Upper lobe of right lung (tissue), 1 donor: ENCODE data around the gene GLOD4. TPM values are rescaled to one million over a fixed set of nuclear protein-coding genes. Genes with fewer than 3 reads are reported as not detected.

ENCODE experiments used
- ATAC-seq: fragments of 200-7000 bp; cut with Tn5 transposase; one replicate; pipeline ENCODE4 v1.9.1; 2020; ENCODE audit warnings: mild to moderate bottlenecking, moderate library complexity
- DNase-seq: peaks from one replicate; pipeline ENCODE4 v3.0.0-alpha.2; 2020
- H3K27ac ChIP-seq: fragments of 200-600 bp; one replicate; pipeline ENCODE4 v1.8.0; 2022
- H3K27me3 ChIP-seq: fragments of 200-600 bp; one replicate; pipeline ENCODE4 v1.8.0; 2022; ENCODE audit warnings: mild to moderate bottlenecking
- H3K36me3 ChIP-seq: fragments of 200-600 bp; one replicate; pipeline ENCODE4 v1.8.0; 2022
- H3K4me1 ChIP-seq: fragments of 200-600 bp; one replicate; pipeline ENCODE4 v1.8.0; 2022
- H3K4me3 ChIP-seq: fragments of 200-600 bp; one replicate; pipeline ENCODE4 v1.8.0; 2022; ENCODE audit warnings: mild to moderate bottlenecking
- H3K9me3 ChIP-seq: fragments of 200-600 bp; one replicate; pipeline ENCODE4 v1.8.0; 2022
- intact Hi-C: fragments of 100-400 bp; cut with DNase I; formaldehyde crosslinking; loops from one replicate; pipeline ENCODE4 v1.11.0; 2022
- total RNA-seq: library from RNA; stranded (reverse); fragmentation: NEBNext Ultra II Directional; extraction: Animal tissue kit (Norgen Biotek cat#: 25700); gene quantifications from one replicate; pipeline ENCODE4 v1.2.1, GENCODE V29; 2021
- TF ChIP-seq, protein P1 (sequence below): fragments of 200-600 bp; IDR thresholded peaks from one replicate; pipeline ENCODE4 v1.8.0; 2022; ENCODE audit warnings: antibody characterized with exemption
- donor health status: DM: no; HTN: yes; CAD: no; lungs with severe emphysema.

Gene GLOD4
- total RNA-seq, 1 donor from 2014 or later: 55.5 TPM

DNA sequence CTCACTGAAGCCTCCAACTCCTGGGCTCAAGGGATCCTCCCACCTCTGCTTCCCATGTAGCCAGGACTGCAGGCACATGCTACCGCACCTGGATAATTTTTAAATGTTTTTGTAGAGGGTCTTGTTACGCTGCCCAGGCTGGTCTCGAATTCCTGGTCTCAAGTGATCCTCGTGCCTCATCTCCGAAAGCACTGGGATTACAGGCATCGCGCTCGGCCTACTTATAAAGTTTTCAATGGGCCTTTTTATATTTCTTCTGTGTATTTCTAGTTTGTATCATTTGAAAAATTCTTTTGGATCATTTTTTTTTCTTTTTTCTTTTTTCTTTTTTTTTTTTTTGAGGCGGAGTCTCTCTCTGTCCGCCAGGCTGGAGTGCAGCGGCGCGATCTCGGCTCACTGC, 57.0 kb downstream of the GLOD4 start:
- Histone ChIP-seq H3K9me3 (no peaks in the 10 kb centered on the region), H3K27me3 (no peaks in the 10 kb centered on the region), H3K27ac (no peak overlapping the region), H3K4me3 (no peak overlapping the region), H3K4me1 (no peaks in the 10 kb centered on the region), H3K36me3 (no peaks in the 10 kb centered on the region)
- intact Hi-C loops: no loop called here
- DNase-seq: no peak
- no peak for ATAC-seq
- TF ChIP-seq, protein P1, sequence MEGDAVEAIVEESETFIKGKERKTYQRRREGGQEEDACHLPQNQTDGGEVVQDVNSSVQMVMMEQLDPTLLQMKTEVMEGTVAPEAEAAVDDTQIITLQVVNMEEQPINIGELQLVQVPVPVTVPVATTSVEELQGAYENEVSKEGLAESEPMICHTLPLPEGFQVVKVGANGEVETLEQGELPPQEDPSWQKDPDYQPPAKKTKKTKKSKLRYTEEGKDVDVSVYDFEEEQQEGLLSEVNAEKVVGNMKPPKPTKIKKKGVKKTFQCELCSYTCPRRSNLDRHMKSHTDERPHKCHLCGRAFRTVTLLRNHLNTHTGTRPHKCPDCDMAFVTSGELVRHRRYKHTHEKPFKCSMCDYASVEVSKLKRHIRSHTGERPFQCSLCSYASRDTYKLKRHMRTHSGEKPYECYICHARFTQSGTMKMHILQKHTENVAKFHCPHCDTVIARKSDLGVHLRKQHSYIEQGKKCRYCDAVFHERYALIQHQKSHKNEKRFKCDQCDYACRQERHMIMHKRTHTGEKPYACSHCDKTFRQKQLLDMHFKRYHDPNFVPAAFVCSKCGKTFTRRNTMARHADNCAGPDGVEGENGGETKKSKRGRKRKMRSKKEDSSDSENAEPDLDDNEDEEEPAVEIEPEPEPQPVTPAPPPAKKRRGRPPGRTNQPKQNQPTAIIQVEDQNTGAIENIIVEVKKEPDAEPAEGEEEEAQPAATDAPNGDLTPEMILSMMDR: no peak

DNA sequence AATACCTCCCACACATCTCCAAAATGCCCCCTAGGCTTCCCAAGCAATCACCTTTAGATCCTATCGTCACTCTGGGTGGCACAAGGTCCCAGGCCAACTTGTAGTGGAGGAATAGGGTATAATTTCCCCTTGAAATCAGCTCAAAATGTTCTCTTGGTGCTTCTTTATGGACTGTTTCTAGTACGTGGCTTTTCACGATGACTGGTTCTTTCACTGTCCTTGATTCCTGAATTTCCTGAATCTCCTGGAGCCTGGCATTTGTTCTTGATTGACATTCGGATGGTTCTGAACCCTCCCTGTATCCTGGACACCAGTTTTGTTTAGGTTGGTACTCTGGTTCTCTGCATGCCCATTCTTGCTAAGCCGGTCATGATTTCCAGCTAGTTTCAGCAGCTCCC, 60.5 kb downstream of the GLOD4 start:
- no peaks in the 10 kb centered on the region for H3K36me3 ChIP-seq
- no peak overlapping the region for H3K27ac ChIP-seq
- H3K4me1 ChIP-seq: no peaks in the 10 kb centered on the region
- H3K9me3 ChIP-seq: no peaks in the 10 kb centered on the region
- TF ChIP-seq, protein P1: no peak
- no peak for ATAC-seq
- H3K4me3 ChIP-seq: no peak overlapping the region
- H3K27me3 ChIP-seq: no peaks in the 10 kb centered on the region
- DNase-seq: no peak
- intact Hi-C loops: no loop called here

GRCh38 chr17:720706-721539, 61.2 kb downstream of the GLOD4 start:
- ATAC-seq: no peak
- TF ChIP-seq, protein P1: no peak
- H3K27ac ChIP-seq: no peak overlapping the region
- no peaks in the 10 kb centered on the region for H3K4me1 ChIP-seq
- no peak for DNase-seq
- no peaks in the 10 kb centered on the region for H3K36me3 ChIP-seq
- no peak overlapping the region for H3K4me3 ChIP-seq
- H3K9me3 ChIP-seq: no peaks in the 10 kb centered on the region
- H3K27me3 ChIP-seq: no peaks in the 10 kb centered on the region
- intact Hi-C loops: no loop called here

DNA sequence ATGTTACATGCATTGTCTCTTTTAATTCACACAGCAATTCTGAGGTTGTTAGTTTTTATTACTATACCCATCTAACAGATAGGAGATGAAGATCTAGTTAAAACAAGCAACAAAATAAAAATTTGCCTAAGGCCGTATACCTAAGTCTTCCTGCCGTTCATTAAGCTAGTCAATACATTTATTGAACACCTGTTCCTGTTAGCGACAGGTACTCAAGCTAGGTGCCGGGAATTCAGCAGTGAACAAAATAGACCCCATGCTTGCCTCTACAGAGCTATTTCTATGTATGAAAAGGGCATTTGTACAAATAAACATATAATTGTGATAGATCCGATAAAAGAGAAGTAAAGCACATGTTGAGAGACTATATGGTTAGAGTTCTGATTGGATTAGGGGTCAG, 64.0 kb downstream of the GLOD4 start:
- TF ChIP-seq, protein P1: no peak
- Histone ChIP-seq H3K36me3 (no peaks in the 10 kb centered on the region), H3K4me1 (peaks cover 13% of the 10 kb centered on the region), H3K4me3 (no peak overlapping the region), H3K27ac (no peak overlapping the region), H3K27me3 (no peaks in the 10 kb centered on the region), H3K9me3 (no peaks in the 10 kb centered on the region)
- ATAC-seq (no peak), DNase-seq (no peak)
- intact Hi-C loops: no loop called here

Other genes with a start within 250 kb of the GLOD4 start
- gene VPS53, start 67.4 kb downstream of the GLOD4 start, total RNA-seq: 79.5 TPM
- 11.9 TPM for gene TLCD3A, start 49.7 kb downstream of the GLOD4 start, total RNA-seq
- 23.0 TPM for gene GEMIN4, start 30.0 kb downstream of the GLOD4 start, total RNA-seq
- gene MRM3, start 73 bp upstream of the GLOD4 start, total RNA-seq: 12.1 TPM
- 57.3 TPM for gene NXN, start 197.5 kb upstream of the GLOD4 start, total RNA-seq
- 10.7 TPM for gene TIMM22, start 214.8 kb upstream of the GLOD4 start, total RNA-seq